ENCODE measurements around the gene NFIA.
"Not testable (repeated sequence)": the region's sequence is repeated elsewhere in the genome, so short reads cannot be mapped to it uniquely, and the experiment has no call there.

Gene NFIA

GRCh38 chr1:61459345-61459744 is 377.0 kb downstream of the NFIA start:
- H3K36me3 ChIP-seq (ENCODE audit: insufficient read depth, low read length), result no peaks in the 10 kb centered on the region
- no peak overlapping the region for H3K27ac ChIP-seq (ENCODE audit: low read depth, low read length)
- H3K9ac ChIP-seq (ENCODE audit: low read depth, low read length), result no peak overlapping the region
- 85% methylated on average over 12 of the region's 12 CpGs for WGBS
- no peak overlapping the region for H3K4me3 ChIP-seq (ENCODE audit: low read length)
- H3K27me3 ChIP-seq (ENCODE audit: insufficient read depth, low read length), result peaks cover 11% of the 10 kb centered on the region
- H3K9me3 ChIP-seq (ENCODE audit: insufficient read depth, low read depth, low read length), result no peaks in the 10 kb centered on the region
- H3K4me1 ChIP-seq (ENCODE audit: insufficient read depth, low read length), result peaks cover 36% of the 10 kb centered on the region

DNA sequence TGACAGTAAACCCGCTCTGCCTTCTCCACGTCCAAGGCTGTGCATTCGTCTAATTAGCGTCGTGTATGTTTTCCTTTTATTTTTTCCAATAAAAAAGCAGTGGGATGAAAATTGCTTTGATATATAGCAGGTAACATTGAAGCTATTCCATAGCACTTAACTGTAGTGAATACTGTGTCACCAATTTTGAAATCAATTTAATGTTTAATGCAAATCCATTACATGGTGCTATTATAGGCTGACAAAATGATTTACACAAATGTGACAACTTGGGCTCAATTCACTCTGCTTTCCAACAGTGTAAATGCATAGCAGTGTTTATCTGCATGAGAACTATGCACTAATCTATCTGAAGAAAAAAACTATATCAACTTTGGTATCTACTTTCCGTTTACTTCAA is 377.8 kb downstream of the NFIA start:
- H3K9me3 ChIP-seq (ENCODE audit: insufficient read depth, low read depth, low read length), result no peaks in the 10 kb centered on the region

DNA sequence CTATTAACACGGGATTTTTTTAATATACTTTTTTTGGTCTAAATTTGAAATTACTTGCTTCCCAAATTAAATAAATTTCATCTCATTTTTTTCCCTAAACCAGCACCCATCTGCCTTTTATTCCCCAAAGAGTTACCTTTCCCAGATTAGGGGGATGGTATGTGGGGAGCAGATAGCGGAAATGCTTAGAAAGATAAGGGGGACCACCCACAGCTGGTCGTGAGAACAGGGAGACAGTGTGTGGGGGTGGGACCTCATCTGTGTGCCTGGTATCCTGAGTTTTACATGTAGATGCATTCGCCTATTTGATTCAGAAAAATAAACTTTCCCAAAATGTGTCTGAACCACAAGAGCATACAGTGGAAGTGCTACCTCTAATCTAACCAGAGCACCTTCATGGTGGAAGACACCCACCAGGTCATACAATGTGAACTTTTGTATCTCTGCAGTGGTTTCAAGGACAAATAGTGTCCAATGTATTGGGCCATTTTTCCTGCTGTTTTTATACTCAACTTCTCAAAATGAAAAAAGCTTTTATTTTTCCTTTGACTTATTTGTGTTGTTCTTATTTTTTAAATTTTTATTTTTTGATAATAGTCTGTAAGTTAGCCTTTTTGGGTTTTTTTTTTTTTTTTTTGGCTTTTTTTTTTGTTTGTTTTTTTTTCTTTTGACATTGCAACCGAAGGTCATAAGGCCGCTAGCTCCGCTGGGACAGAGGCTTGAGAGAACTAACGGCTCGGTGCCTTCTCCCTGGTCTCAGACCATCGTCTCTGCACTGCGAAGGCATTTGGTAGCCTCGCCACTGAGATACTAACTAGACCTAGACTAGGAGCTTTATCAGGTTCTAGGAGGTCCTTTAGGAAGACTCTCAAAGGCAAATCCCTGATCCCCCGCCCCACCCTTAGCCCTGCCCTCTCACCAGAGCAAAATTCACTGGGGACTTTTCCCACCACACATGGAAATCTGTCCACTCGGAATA is 379.3 kb downstream of the NFIA start:
- Histone ChIP-seq H3K9ac (ENCODE audit: low read depth, low read length) (no peak overlapping the region), H3K27ac (ENCODE audit: low read depth, low read length) (no peak overlapping the region), H3K27me3 (ENCODE audit: insufficient read depth, low read length) (peaks cover 17% of the 10 kb centered on the region), H3K36me3 (ENCODE audit: insufficient read depth, low read length) (no peaks in the 10 kb centered on the region), H3K9me3 (ENCODE audit: insufficient read depth, low read depth, low read length) (no peaks in the 10 kb centered on the region), H3K4me3 (ENCODE audit: low read length) (no peak overlapping the region), H3K4me1 (ENCODE audit: insufficient read depth, low read length) (peaks cover 36% of the 10 kb centered on the region)
- WGBS, result 70% methylated on average over 12 of the region's 14 CpGs

More for the DNA sequence above, 377.8 kb downstream of the NFIA start:
- Histone ChIP-seq H3K27me3 (ENCODE audit: insufficient read depth, low read length) (peaks cover 17% of the 10 kb centered on the region), H3K4me3 (ENCODE audit: low read length) (no peak overlapping the region), H3K27ac (ENCODE audit: low read depth, low read length) (no peak overlapping the region), H3K36me3 (ENCODE audit: insufficient read depth, low read length) (no peaks in the 10 kb centered on the region), H3K9ac (ENCODE audit: low read depth, low read length) (no peak overlapping the region), H3K4me1 (ENCODE audit: insufficient read depth, low read length) (peaks cover 36% of the 10 kb centered on the region)
- 90% methylated on average over 6 of the region's 6 CpGs for WGBS

GRCh38 chr1:61462628-61463027 is 380.3 kb downstream of the NFIA start:
- H3K4me1 ChIP-seq (ENCODE audit: insufficient read depth, low read length), result peaks cover 34% of the 10 kb centered on the region
- H3K36me3 ChIP-seq (ENCODE audit: insufficient read depth, low read length), result no peaks in the 10 kb centered on the region
- H3K27ac ChIP-seq (ENCODE audit: low read depth, low read length), result no peak overlapping the region
- peaks cover 17% of the 10 kb centered on the region for H3K27me3 ChIP-seq (ENCODE audit: insufficient read depth, low read length)
- 73% methylated on average over 1 of the region's 1 CpG for WGBS
- H3K4me3 ChIP-seq (ENCODE audit: low read length), result no peak overlapping the region
- H3K9ac ChIP-seq (ENCODE audit: low read depth, low read length), result no peak overlapping the region
- no peaks in the 10 kb centered on the region for H3K9me3 ChIP-seq (ENCODE audit: insufficient read depth, low read depth, low read length)

DNA sequence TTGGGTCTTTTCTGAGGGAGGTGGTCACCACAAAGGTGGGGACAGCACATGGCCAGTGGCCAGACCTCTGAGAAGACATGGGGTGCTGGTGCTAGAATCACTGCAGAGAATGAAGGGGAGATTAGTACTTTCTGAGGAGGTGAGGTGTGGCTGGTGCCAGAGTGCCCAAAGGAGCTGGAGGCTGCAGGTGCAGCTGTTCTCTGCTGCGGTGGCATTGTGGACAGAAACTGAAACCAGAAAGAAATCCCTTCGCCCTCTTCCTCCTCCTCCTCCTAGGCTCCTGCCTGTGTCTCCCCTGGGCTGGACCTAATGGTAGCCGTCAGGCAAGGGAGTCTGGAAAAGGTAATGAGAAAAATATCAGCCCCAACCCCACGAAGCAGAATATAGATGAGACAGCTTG is 380.9 kb downstream of the NFIA start:
- no peak overlapping the region for H3K9ac ChIP-seq (ENCODE audit: low read depth, low read length)
- H3K27me3 ChIP-seq (ENCODE audit: insufficient read depth, low read length), result peaks cover 17% of the 10 kb centered on the region
- H3K27ac ChIP-seq (ENCODE audit: low read depth, low read length), result no peak overlapping the region
- 95% methylated on average over 3 of the region's 4 CpGs for WGBS
- H3K4me1 ChIP-seq (ENCODE audit: insufficient read depth, low read length), result peaks cover 28% of the 10 kb centered on the region
- no peak overlapping the region for H3K4me3 ChIP-seq (ENCODE audit: low read length)
- no peaks in the 10 kb centered on the region for H3K9me3 ChIP-seq (ENCODE audit: insufficient read depth, low read depth, low read length)
- no peaks in the 10 kb centered on the region for H3K36me3 ChIP-seq (ENCODE audit: insufficient read depth, low read length)

DNA sequence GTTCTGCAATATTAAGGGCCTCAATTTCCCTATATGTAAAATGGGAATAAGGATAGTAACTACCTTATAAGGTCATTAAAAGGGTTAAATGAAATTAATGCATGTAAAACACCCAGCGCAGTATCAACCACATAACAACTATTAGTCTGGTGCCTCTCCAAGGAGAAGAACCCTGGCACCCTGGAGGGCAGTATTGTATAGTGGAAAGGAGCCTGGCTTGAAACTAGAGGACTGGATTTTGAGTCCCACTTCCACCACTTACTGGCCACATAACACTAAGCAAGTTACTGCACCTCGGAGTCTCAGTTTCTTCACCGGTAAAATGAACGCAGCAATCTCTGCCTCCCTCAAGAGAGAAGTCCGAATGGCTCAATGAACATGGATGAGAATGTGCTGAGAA is 385.5 kb downstream of the NFIA start:
- peaks cover 39% of the 10 kb centered on the region for H3K27me3 ChIP-seq (ENCODE audit: insufficient read depth, low read length)
- not testable (repeated sequence) for H3K27ac ChIP-seq (ENCODE audit: low read depth, low read length); H3K4me3 ChIP-seq (ENCODE audit: low read length); H3K9me3 ChIP-seq (ENCODE audit: insufficient read depth, low read depth, low read length); H3K9ac ChIP-seq (ENCODE audit: low read depth, low read length); H3K36me3 ChIP-seq (ENCODE audit: insufficient read depth, low read length); H3K4me1 ChIP-seq (ENCODE audit: insufficient read depth, low read length)
- 92% methylated on average over 4 of the region's 5 CpGs for WGBS

GRCh38 chr1:61469365-61469764 is 387.0 kb downstream of the NFIA start:
- peaks cover 47% of the 10 kb centered on the region for H3K27me3 ChIP-seq (ENCODE audit: insufficient read depth, low read length)
- H3K9ac ChIP-seq (ENCODE audit: low read depth, low read length), result no peak overlapping the region
- no peaks in the 10 kb centered on the region for H3K36me3 ChIP-seq (ENCODE audit: insufficient read depth, low read length)
- H3K4me1 ChIP-seq (ENCODE audit: insufficient read depth, low read length), result no peaks in the 10 kb centered on the region
- WGBS, result 86% methylated on average over 1 of the region's 1 CpG
- H3K9me3 ChIP-seq (ENCODE audit: insufficient read depth, low read depth, low read length), result no peaks in the 10 kb centered on the region
- no peak overlapping the region for H3K27ac ChIP-seq (ENCODE audit: low read depth, low read length)
- H3K4me3 ChIP-seq (ENCODE audit: low read length), result no peak overlapping the region

GRCh38 chr1:61472876-61473275 is 390.5 kb downstream of the NFIA start:
- peaks cover 77% of the 10 kb centered on the region for H3K27me3 ChIP-seq (ENCODE audit: insufficient read depth, low read length)
- no peaks in the 10 kb centered on the region for H3K36me3 ChIP-seq (ENCODE audit: insufficient read depth, low read length)
- WGBS, result 60% methylated on average over 3 of the region's 3 CpGs
- H3K4me3 ChIP-seq (ENCODE audit: low read length), result no peak overlapping the region
- H3K4me1 ChIP-seq (ENCODE audit: insufficient read depth, low read length), result no peaks in the 10 kb centered on the region
- H3K9ac ChIP-seq (ENCODE audit: low read depth, low read length), result no peak overlapping the region
- H3K9me3 ChIP-seq (ENCODE audit: insufficient read depth, low read depth, low read length), result no peaks in the 10 kb centered on the region
- no peak overlapping the region for H3K27ac ChIP-seq (ENCODE audit: low read depth, low read length)

DNA sequence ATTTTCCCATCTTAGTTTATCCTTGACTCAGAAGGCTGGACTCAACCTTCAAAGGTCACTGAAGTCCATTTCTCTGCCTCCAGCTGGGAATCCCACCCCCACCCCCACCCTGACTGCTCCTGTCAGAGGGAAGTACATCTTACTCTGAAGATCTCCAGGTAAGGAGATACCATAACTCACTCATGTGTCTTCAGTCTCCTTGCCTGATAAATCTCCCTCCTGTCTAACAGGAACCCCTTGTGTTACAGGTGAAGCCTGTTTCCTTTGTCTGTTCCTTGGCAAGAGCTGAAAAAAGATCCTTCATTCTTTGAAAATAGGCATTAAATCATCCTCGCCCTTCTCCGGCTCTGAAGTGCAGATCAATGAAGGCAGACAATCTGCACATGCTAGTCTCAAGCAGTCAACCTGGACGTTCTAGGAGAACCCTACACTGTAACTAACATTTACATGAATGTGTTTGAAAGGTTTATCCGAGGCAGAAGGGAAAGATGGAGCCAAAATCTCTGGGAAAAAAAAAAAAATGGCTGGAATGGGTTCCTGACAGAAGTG is 392.0 kb downstream of the NFIA start:
- Histone ChIP-seq H3K9me3 (ENCODE audit: insufficient read depth, low read depth, low read length) (no peaks in the 10 kb centered on the region), H3K9ac (ENCODE audit: low read depth, low read length) (no peak overlapping the region), H3K27ac (ENCODE audit: low read depth, low read length) (no peak overlapping the region), H3K4me3 (ENCODE audit: low read length) (no peak overlapping the region), H3K36me3 (ENCODE audit: insufficient read depth, low read length) (no peaks in the 10 kb centered on the region), H3K27me3 (ENCODE audit: insufficient read depth, low read length) (peaks cover 89% of the 10 kb centered on the region), H3K4me1 (ENCODE audit: insufficient read depth, low read length) (no peaks in the 10 kb centered on the region)
- WGBS, result 75% methylated on average over 4 of the region's 4 CpGs

DNA sequence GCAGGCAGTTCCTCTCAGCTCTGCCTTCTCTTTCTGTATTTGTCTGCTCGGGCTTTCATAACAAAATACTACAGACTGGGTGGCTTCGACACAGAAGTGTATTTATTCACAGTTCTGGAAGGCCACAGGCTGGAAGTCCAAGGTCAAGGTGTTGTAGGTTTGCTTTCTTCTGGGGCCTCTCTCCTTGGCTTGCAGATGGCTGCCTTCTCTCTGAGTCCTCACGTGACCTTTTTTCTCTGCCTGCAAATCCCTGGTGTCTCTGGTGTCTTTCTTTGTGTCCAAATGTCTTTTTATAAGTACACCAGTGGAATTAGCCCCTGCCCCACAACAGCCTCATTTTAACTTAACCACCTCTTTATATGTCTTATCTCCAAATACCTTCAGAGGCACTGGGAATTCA is 392.6 kb downstream of the NFIA start:
- no peaks in the 10 kb centered on the region for H3K4me1 ChIP-seq (ENCODE audit: insufficient read depth, low read length)
- WGBS, result 91% methylated on average over 3 of the region's 3 CpGs
- no peaks in the 10 kb centered on the region for H3K36me3 ChIP-seq (ENCODE audit: insufficient read depth, low read length)
- peaks cover 96% of the 10 kb centered on the region for H3K27me3 ChIP-seq (ENCODE audit: insufficient read depth, low read length)
- no peaks in the 10 kb centered on the region for H3K9me3 ChIP-seq (ENCODE audit: insufficient read depth, low read depth, low read length)
- no peak overlapping the region for H3K9ac ChIP-seq (ENCODE audit: low read depth, low read length)
- H3K27ac ChIP-seq (ENCODE audit: low read depth, low read length), result no peak overlapping the region
- H3K4me3 ChIP-seq (ENCODE audit: low read length), result no peak overlapping the region

GRCh38 chr1:61477301-61477700 is 394.9 kb downstream of the NFIA start:
- H3K27me3 ChIP-seq (ENCODE audit: insufficient read depth, low read length), result peaks cover 100% of the 10 kb centered on the region
- 8% methylated on average over 4 of the region's 7 CpGs for WGBS
- H3K9ac ChIP-seq (ENCODE audit: low read depth, low read length), result no peak overlapping the region
- H3K9me3 ChIP-seq (ENCODE audit: insufficient read depth, low read depth, low read length), result no peaks in the 10 kb centered on the region
- H3K36me3 ChIP-seq (ENCODE audit: insufficient read depth, low read length), result no peaks in the 10 kb centered on the region
- H3K4me1 ChIP-seq (ENCODE audit: insufficient read depth, low read length), result peaks cover 6% of the 10 kb centered on the region
- H3K4me3 ChIP-seq (ENCODE audit: low read length), result no peak overlapping the region
- H3K27ac ChIP-seq (ENCODE audit: low read depth, low read length), result no peak overlapping the region

Measured in HUES64 (cell line).